ENCODE data around the gene LIN7A.

LIN7A gene

GRCh38 chr12:80745851-80746505 is 191.8 kb downstream of the LIN7A start:
- DNase-seq = no peak

All from NCI-H2081 (cell line).